KOPT-K1 (cell line): Measurements from ENCODE around the gene FLNB.
"Not testable (repeated sequence)": the region's sequence is repeated elsewhere in the genome, so short reads cannot be mapped to it uniquely, and the experiment has no call there.

Experiments used
- H3K27ac ChIP-seq: fragments of 200-600 bp; sonication (generic); 2 replicates; pipeline ENCODE4 v1.5.1; 2016; ENCODE audit warnings: antibody characterized with exemption, mild to moderate bottlenecking, low read depth, low read length; ENCODE audit not compliant: poor library complexity, severe bottlenecking
- H3K36me3 ChIP-seq: fragments of 200-600 bp; sonication (generic); 2 replicates; pipeline ENCODE4 v1.5.1; 2017; ENCODE audit warnings: antibody characterized with exemption, mild to moderate bottlenecking, low read length, moderate library complexity; ENCODE audit not compliant: insufficient read depth
- H3K9me3 ChIP-seq: fragments of 200-600 bp; sonication (generic); 2 replicates; pipeline ENCODE4 v1.5.1; 2017; ENCODE audit warnings: antibody characterized with exemption, low read length, mild to moderate bottlenecking; ENCODE audit not compliant: insufficient read depth, poor library complexity, severe bottlenecking

The FLNB gene

GRCh38 chr3:58044691-58045483 is 36.7 kb downstream of the FLNB start:
- no peak overlapping the region for H3K27ac ChIP-seq
- no peaks in the 10 kb centered on the region for H3K9me3 ChIP-seq
- no peaks in the 10 kb centered on the region for H3K36me3 ChIP-seq

DNA sequence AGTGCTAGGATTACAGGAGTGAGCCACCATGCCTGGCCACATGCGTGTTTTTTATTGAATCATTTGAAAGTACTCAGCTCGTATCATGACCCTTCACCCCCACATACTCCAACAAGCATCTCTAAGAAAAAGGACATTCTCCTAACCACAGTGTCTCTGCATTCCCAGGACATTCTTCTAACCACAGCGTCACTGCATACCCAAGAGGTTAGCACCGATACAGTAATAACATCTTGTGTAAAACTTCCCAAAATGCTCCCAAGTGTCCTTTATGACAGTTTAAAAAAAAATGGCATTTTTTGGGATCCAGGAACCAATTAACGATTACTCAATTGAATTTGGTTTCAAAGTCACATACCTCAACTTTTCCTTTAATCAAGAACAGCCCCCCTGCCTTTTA is 39.6 kb downstream of the FLNB start:
- Histone ChIP-seq H3K27ac (no peak overlapping the region), H3K36me3 (no peaks in the 10 kb centered on the region), H3K9me3 (no peaks in the 10 kb centered on the region)

DNA sequence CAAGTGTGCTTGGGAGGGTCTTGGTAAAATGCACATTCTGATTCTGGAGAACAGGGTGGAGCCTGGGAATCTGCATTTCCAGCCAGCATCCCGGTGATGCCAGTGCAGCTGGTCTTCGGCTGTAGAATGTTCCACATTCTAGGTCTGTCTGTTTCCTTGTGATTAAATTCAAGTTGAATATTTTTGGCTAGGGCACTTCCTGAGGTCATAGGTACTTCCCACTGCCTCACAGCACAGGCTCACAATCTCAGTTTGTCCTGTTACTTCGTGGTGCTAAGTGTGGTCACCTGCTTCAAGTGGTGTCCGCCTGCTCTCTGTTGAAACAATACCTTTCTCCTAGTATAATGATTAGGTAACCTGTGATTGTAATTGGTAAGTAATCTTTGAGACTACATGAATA is 40.1 kb downstream of the FLNB start:
- no peaks in the 10 kb centered on the region for H3K9me3 ChIP-seq
- no peaks in the 10 kb centered on the region for H3K36me3 ChIP-seq
- H3K27ac ChIP-seq: no peak overlapping the region

DNA sequence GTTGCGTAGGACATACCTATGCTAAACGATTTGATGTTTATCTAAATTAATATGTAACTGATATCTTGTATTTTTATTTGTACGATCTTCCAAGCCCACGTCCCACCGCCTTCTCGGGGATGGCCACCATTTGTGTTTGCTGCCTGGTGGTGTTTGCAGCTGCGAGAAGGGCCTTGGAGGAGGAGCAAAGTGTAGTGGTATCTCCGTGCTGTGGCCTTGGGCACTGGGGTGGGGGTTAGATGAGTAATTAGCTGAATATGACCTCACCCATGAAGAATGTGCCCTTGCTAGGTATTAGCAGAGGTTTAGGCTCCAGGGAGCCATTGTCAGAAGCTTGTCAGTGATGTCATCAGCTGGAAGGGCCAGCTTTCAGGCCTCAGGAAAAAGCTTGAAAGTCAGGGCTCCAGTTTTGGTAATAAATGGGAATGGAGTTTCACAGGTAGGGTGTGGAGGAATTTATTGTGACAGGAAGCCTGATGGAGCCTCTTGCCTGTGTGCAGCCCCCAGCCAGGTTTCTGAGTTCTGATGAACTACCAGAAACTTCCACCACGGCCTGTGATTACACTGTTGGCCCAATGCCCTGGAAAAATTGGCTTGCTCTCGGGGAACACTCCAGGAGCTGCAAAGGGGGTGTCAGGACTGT is 41.0 kb downstream of the FLNB start:
- Histone ChIP-seq H3K36me3 (no peaks in the 10 kb centered on the region), H3K9me3 (no peaks in the 10 kb centered on the region), H3K27ac (no peak overlapping the region)

- Histone ChIP-seq H3K27ac (no peak overlapping the region), H3K9me3 (no peaks in the 10 kb centered on the region), H3K36me3 (no peaks in the 10 kb centered on the region)
Measured at GRCh38 chr3:58051196-58051595, 43.0 kb downstream of the FLNB start.

DNA sequence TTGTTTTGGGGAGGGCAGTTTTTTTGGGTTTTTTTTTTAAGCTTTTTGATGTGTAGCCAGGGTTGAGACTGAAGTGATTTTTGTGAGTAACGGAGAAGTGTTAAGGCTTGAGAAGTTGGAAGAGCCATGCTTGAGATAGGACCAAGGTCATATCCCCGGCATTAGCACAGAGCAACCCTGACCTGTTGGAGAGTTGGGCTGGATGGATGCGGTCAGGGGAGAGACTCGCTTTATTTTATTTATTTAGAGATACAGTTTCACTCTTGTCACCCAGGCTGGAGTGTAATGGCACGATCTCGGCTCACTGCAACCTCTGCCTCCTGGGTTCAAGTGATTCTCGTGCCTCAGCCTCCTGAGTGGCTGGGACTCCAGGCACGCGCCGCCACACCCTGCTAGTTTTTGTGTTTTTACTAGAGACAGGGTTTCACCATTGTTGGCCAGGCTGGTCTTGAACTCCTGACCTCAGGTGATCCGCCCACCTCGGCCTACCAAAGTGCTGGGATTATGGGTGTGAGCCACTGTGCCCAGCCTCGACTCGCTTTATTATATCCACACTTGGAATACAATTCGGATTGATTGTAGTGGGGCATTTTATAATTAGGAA is 43.5 kb downstream of the FLNB start:
- H3K36me3 ChIP-seq, H3K9me3 ChIP-seq, H3K27ac ChIP-seq: not testable (repeated sequence)

- Histone ChIP-seq H3K9me3 (no peaks in the 10 kb centered on the region), H3K27ac (no peak overlapping the region), H3K36me3 (no peaks in the 10 kb centered on the region)
Measured at GRCh38 chr3:58052373-58053273, 44.4 kb downstream of the FLNB start.

DNA sequence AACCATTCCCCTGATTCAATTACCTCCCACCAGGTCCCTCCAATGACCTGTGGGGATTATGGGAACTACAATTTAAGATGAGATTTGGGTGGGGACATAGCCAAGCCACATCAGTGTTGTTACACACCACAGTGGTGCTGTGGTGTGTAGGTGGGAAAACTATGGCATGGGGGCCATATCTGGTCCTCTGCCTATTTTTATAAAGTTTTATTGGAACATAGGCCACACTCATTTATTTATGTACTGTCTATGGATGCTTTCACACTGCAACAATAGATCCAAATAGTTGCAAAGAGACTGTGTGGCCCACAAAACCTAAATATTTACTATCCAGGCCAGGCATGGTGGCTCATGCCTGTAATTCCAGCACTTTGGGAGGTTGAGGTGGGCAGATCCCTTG is 46.4 kb downstream of the FLNB start:
- no peaks in the 10 kb centered on the region for H3K9me3 ChIP-seq
- H3K36me3 ChIP-seq: no peaks in the 10 kb centered on the region
- no peak overlapping the region for H3K27ac ChIP-seq

GRCh38 chr3:58055314-58055713 is 47.1 kb downstream of the FLNB start:
- Histone ChIP-seq H3K9me3 (no peaks in the 10 kb centered on the region), H3K36me3 (no peaks in the 10 kb centered on the region), H3K27ac (no peak overlapping the region)

DNA sequence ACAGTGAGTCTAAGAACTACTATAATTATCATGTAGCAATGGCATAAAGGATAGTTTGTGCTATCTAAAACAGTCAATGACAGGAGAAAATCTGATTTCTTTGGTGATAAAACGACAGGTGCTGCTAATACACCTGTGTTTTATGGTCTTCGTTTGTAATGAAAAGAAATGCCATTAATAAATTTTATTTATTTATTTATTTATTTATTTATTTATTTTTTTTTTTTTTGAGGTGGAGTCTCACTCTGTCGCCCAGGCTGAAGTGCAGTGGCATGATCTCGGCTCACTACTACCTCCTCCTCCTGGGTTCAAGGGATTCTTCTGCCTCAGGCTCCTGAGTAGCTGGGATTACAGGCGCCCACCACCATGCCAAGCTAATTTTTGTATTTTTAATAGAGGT is 47.7 kb downstream of the FLNB start:
- H3K9me3 ChIP-seq, H3K36me3 ChIP-seq, H3K27ac ChIP-seq: not testable (repeated sequence)

- Histone ChIP-seq H3K9me3 (no peaks in the 10 kb centered on the region), H3K36me3 (no peaks in the 10 kb centered on the region), H3K27ac (no peak overlapping the region)
Measured at GRCh38 chr3:58058361-58059263, 50.4 kb downstream of the FLNB start.

GRCh38 chr3:58059349-58060321 is 51.4 kb downstream of the FLNB start:
- no peaks in the 10 kb centered on the region for H3K36me3 ChIP-seq
- no peaks in the 10 kb centered on the region for H3K9me3 ChIP-seq
- H3K27ac ChIP-seq: no peak overlapping the region

DNA sequence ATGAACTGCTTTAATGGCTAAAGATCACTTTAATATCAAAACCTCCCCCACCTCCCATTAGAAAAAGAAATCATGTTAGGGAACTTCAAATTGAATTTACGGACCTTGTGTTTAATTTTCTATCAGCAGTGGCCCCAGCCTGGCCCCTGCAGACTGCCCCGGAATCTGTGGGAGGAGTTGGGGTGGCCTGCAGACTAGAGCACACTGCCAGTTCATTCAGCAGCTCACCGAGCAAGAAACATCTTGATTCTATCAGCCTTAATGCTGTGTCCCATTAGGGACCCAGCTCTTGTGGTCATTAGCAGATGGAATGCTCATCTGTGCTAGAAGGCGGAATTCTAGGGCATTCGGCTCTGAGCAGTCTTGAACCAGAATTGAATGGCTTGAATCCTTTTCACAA is 54.2 kb downstream of the FLNB start:
- no peaks in the 10 kb centered on the region for H3K9me3 ChIP-seq
- no peaks in the 10 kb centered on the region for H3K36me3 ChIP-seq
- no peak overlapping the region for H3K27ac ChIP-seq
